ENCODE data around the gene FAM217B.

The FAM217B gene

DNA sequence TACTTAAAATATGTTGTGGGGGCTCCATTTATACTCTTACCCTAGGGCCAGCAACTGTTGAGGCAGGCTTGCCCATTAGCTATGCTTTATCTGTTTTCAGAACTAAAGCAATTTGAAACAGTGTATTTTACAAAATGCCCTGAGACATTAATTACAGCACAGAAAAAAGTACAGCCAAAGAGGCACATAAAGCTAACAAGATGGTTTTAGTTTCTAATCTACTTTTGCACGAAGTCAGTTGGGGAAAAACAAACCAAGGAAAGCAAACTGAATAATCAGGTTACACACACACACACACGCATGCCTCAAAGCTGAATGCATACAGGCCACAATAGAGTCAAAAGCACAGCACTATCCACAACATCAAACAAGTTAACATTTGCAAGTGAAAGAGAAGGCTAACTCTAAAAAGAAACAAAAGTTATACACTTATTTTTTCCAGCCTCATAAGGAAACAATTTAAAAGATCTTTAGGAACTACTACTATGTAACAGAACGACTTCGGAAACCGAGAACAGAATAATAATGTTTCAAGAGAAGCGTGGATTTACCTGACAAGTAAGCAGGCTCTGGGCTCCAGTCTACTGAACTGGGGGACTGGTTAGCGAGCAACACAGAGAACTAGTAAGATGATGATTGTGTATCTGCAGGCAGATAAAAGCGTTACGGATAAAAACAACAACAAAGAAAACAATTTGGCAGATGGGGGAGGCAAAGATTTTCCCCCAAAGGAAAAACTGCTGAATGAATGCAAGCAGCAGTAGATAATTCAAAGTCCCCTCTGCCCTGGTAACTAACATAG is 8.5 kb upstream of the FAM217B start:
- Histone ChIP-seq H3K27me3 (ENCODE audit: control insufficient read depth in 1 of 2, insufficient read depth in 1 of 2, low read length in 2 of 2) (no peaks in the 10 kb centered on the region), H3K36me3 (ENCODE audit: control insufficient read depth in 1 of 2, insufficient read depth in 2 of 2, low read depth in 1 of 2, low read length in 2 of 2) (peaks cover 4 to 10% of the 10 kb centered on the region in 2 experiments), H2BK12ac (ENCODE audit: low read length in 2 of 2) (no peak overlapping the region), H3K14ac (ENCODE audit: low read length in 2 of 2) (no peak overlapping the region), H4K8ac (ENCODE audit: low read length) (no peak overlapping the region), H3K27ac (ENCODE audit: low read length, poor library complexity, severe bottlenecking) (no peak overlapping the region), H3K79me1 (replicated peaks; ENCODE audit: low read length, poor library complexity, severe bottlenecking) (no peaks in the 10 kb centered on the region), H2BK5ac (ENCODE audit: low read depth, low read length, poor library complexity, severe bottlenecking) (no peak overlapping the region), H3K18ac (ENCODE audit: low read depth in 1 of 2, low read length in 2 of 2) (no peak overlapping the region), H2AK5ac (ENCODE audit: low read length, severe bottlenecking) (no peak overlapping the region), H2AFZ (ENCODE audit: low read depth, low read length) (no peak overlapping the region), H3K9ac (ENCODE audit: low read length) (no peak overlapping the region), H3K9me3 (ENCODE audit: control insufficient read depth, low read length) (no peaks in the 10 kb centered on the region), H4K91ac (ENCODE audit: low read length) (no peak overlapping the region), H3K4ac (ENCODE audit: low read depth in 1 of 2, low read length in 2 of 2) (no peak overlapping the region), H3K4me3 (ENCODE audit: insufficient read depth in 1 of 2, low read depth in 1 of 2, low read length in 2 of 2) (no peak overlapping the region), H3K4me2 (ENCODE audit: low read length, poor library complexity, severe bottlenecking) (no peak overlapping the region), H2BK120ac (ENCODE audit: low read depth, low read length) (no peak overlapping the region), H2BK15ac (ENCODE audit: low read depth, poor library complexity, severe bottlenecking) (no peak overlapping the region), H3K4me1 (ENCODE audit: control insufficient read depth, insufficient read depth, low read depth, low read length) (peaks cover 11% of the 10 kb centered on the region), H3K23ac (ENCODE audit: low read length in 2 of 2) (no peak overlapping the region)
- WGBS: 95% methylated on average over 9 of the region's 9 CpGs
- no peak for DNase-seq

DNA sequence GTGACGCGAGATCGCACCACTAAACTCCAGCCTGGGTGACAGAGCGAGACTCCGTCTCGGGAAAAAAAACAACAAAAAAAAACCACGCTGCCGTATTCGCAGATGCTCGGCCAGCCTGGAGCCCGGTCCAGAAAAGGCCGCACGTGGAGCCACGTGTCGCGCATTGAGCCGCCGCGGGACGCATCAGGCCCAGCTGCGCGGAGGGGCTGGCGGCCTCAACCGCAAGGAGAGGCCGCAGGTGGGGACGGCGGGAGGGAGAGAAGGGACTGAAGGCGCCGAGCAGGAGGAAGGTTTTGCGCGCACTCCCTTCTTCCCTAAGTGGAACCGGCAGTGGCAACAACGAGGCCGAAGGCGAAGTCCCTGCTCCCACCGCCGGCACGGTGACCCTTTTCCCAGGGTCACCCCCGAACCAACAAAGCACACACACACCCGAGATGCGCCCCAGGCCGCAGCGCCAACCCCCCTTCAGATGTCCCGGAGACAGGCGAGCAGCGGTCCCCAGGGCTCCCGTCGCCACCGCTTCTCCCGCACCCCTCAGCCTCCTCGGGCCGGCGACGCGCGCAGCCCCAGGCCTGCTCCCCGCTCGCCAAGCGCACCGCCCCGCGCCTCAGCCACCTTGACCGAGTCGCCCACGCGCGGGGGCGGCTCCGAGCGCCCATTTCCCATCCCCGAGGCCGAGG is 7.4 kb upstream of the FAM217B start:
- H4K91ac ChIP-seq (ENCODE audit: low read length): peak overlapping the region; percentile 15
- no peak overlapping the region for H3K4me3 ChIP-seq (ENCODE audit: insufficient read depth in 1 of 2, low read depth in 1 of 2, low read length in 2 of 2)
- DNase-seq: no peak
- no peak overlapping the region for H3K14ac ChIP-seq (ENCODE audit: low read length in 2 of 2)
- H2BK15ac ChIP-seq (ENCODE audit: low read depth, poor library complexity, severe bottlenecking): no peak overlapping the region
- H2BK12ac ChIP-seq (ENCODE audit: low read length in 2 of 2): no peak overlapping the region
- no peaks in the 10 kb centered on the region for H3K27me3 ChIP-seq (ENCODE audit: control insufficient read depth in 1 of 2, insufficient read depth in 1 of 2, low read length in 2 of 2)
- H3K9ac ChIP-seq (ENCODE audit: low read length): no peak overlapping the region
- 97% methylated on average over 68 of the region's 72 CpGs for WGBS
- no peak overlapping the region for H3K4ac ChIP-seq (ENCODE audit: low read depth in 1 of 2, low read length in 2 of 2)
- H3K79me1 ChIP-seq (replicated peaks; ENCODE audit: low read length, poor library complexity, severe bottlenecking): peaks cover 3% of the 10 kb centered on the region
- no peak overlapping the region for H2BK5ac ChIP-seq (ENCODE audit: low read depth, low read length, poor library complexity, severe bottlenecking)
- H3K9me3 ChIP-seq (ENCODE audit: control insufficient read depth, low read length): no peaks in the 10 kb centered on the region
- H4K8ac ChIP-seq (ENCODE audit: low read length): no peak overlapping the region
- no peak overlapping the region for H3K23ac ChIP-seq (ENCODE audit: low read length in 2 of 2)
- H2AK5ac ChIP-seq (ENCODE audit: low read length, severe bottlenecking): no peak overlapping the region
- H3K18ac ChIP-seq (ENCODE audit: low read depth in 1 of 2, low read length in 2 of 2): no peak overlapping the region
- H3K27ac ChIP-seq (ENCODE audit: low read length, poor library complexity, severe bottlenecking): no peak overlapping the region
- H3K36me3 ChIP-seq (ENCODE audit: control insufficient read depth in 1 of 2, insufficient read depth in 2 of 2, low read depth in 1 of 2, low read length in 2 of 2): peaks cover 4 to 10% of the 10 kb centered on the region in 2 experiments
- H2BK120ac ChIP-seq (ENCODE audit: low read depth, low read length): no peak overlapping the region
- H3K4me1 ChIP-seq (ENCODE audit: control insufficient read depth, insufficient read depth, low read depth, low read length): peaks cover 11% of the 10 kb centered on the region
- H3K4me2 ChIP-seq (ENCODE audit: low read length, poor library complexity, severe bottlenecking): no peak overlapping the region
- H2AFZ ChIP-seq (ENCODE audit: low read depth, low read length): no peak overlapping the region

DNA sequence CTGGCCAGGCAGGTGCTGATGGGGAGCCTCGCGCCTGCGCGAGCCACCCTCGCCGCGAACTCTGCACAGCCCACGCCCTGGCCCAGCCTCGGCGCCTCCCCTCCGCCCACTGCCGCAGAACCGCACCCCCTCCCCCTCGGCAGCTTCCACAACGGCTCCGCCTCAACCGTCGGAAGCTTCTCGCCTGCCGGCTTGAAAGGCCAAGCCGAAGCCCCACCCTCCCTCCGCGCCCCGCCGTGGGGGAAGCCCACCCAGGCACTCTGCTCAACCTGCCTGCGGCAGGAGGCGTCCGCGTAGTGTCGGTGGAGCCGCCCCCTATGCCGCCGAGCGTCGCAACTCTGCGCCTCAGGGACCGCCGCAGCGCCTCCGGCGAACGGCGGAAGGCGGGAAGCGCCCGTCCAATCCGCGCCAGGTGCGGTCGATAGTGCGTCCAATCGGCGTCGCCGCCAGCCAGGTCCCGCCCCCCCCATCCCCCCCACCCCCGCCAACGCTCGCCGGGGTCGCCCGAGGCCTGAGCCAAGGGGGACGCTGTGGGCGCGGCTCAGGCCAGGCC is 6.8 kb upstream of the FAM217B start, which contains the start of gene SYCP2:
TSS of gene SYCP2 (minus strand) at position 342 of the 553 bp plus-strand sequence. CDS start 11,224 bp downstream, outside the sequence.
- 87% methylated on average over 51 of the region's 65 CpGs for WGBS

More for the DNA sequence above, 6.8 kb upstream of the FAM217B start, which contains the start of gene SYCP2:
- Histone ChIP-seq H3K4ac (ENCODE audit: low read depth in 1 of 2, low read length in 2 of 2) (no peak within 1 kb of the TSS), H3K79me1 (replicated peaks; ENCODE audit: low read length, poor library complexity, severe bottlenecking) (peaks cover 3% of the 10 kb centered on the region), H3K27me3 (ENCODE audit: control insufficient read depth in 1 of 2, insufficient read depth in 1 of 2, low read length in 2 of 2) (no peaks in the 10 kb centered on the region), H2BK120ac (ENCODE audit: low read depth, low read length) (no peak within 1 kb of the TSS), H3K18ac (ENCODE audit: low read depth in 1 of 2, low read length in 2 of 2) (peak within 1 kb of the TSS; percentile 29 to 68), H2BK15ac (ENCODE audit: low read depth, poor library complexity, severe bottlenecking) (peak within 1 kb of the TSS; percentile 81), H3K36me3 (ENCODE audit: control insufficient read depth in 1 of 2, insufficient read depth in 2 of 2, low read depth in 1 of 2, low read length in 2 of 2) (peaks cover 4 to 10% of the 10 kb centered on the region in 2 experiments), H3K9ac (ENCODE audit: low read length) (peak within 1 kb of the TSS; percentile 56), H3K4me1 (ENCODE audit: control insufficient read depth, insufficient read depth, low read depth, low read length) (peaks cover 11% of the 10 kb centered on the region), H3K27ac (ENCODE audit: low read length, poor library complexity, severe bottlenecking) (no peak within 1 kb of the TSS), H2AK5ac (ENCODE audit: low read length, severe bottlenecking) (no peak within 1 kb of the TSS), H2BK5ac (ENCODE audit: low read depth, low read length, poor library complexity, severe bottlenecking) (no peak within 1 kb of the TSS), H3K9me3 (ENCODE audit: control insufficient read depth, low read length) (no peaks in the 10 kb centered on the region), H3K14ac (ENCODE audit: low read length in 2 of 2) (no peak within 1 kb of the TSS), H2BK12ac (ENCODE audit: low read length in 2 of 2) (no peak within 1 kb of the TSS), H2AFZ (ENCODE audit: low read depth, low read length) (peak within 1 kb of the TSS; percentile 46), H3K23ac (ENCODE audit: low read length in 2 of 2) (no peak within 1 kb of the TSS), H4K8ac (ENCODE audit: low read length) (peak within 1 kb of the TSS; percentile 92), H3K4me3 (ENCODE audit: insufficient read depth in 1 of 2, low read depth in 1 of 2, low read length in 2 of 2) (peak within 1 kb of the TSS; percentile 66 to 81), H3K4me2 (ENCODE audit: low read length, poor library complexity, severe bottlenecking) (peak within 1 kb of the TSS; percentile 99), H4K91ac (ENCODE audit: low read length) (peak within 1 kb of the TSS; percentile 27)
- no peak for DNase-seq

Data from mesenchymal stem cell (in vitro differentiated cells and primary cell).